MG63 (cell line): ENCODE results near the gene PDIK1L. TPM values are rescaled to one million over a fixed set of nuclear protein-coding genes. Genes with fewer than 3 reads are reported as not detected.
A peak's percentile ranks its signal among the peaks of the same experiment; 100 is the strongest.

Experiments used
- DNase-seq: peaks from one replicate; pipeline ENCODE4 v3.0.0-alpha.2; 2020
- H3K27me3 ChIP-seq: fragments of 250-450 bp; sonication (Bioruptor Pico); 2 replicates; pipeline ENCODE4 v1.5.1; 2020; ENCODE audit warnings: mild to moderate bottlenecking, moderate library complexity
- H3K36me3 ChIP-seq: fragments of 250-450 bp; sonication (Bioruptor Pico); 2 replicates; pipeline ENCODE4 v1.5.1; 2020; ENCODE audit warnings: mild to moderate bottlenecking, moderate library complexity
- H3K4me3 ChIP-seq: fragments of 250-450 bp; sonication (Bioruptor Pico); 2 replicates; pipeline ENCODE4 v1.5.1; 2020; ENCODE audit warnings: mild to moderate bottlenecking, moderate library complexity
- H3K9me3 ChIP-seq: fragments of 250-450 bp; sonication (Bioruptor Pico); 2 replicates; pipeline ENCODE4 v1.5.1; 2020; ENCODE audit warnings: mild to moderate bottlenecking, moderate library complexity
- total RNA-seq: library from RNA; depleted of rRNA; stranded (reverse); fragments of >200 nt; shearing (Covaris generic); gene quantifications from 2 replicates; pipeline ENCODE4 v1.2.3, GENCODE V29; 2014; ENCODE audit warnings: low replicate concordance

Gene PDIK1L
- total RNA-seq, 1 experiment from 2014 or later = 2.4 TPM

- no peak for DNase-seq
- no peak within 1 kb of the TSS for H3K4me3 ChIP-seq
- H3K9me3 ChIP-seq = no peaks in the 10 kb centered on the region
- H3K27me3 ChIP-seq = no peaks in the 10 kb centered on the region
- no peaks in the 10 kb centered on the region for H3K36me3 ChIP-seq
Observed at GRCh38 chr1:26158908-26159742, 47.5 kb downstream of the PDIK1L start, which contains the start of gene FAM110D. TSS of gene FAM110D (plus strand) at chr1:26159079. CDS start at chr1:26161292, 2,213 bp downstream.

- no peaks in the 10 kb centered on the region for H3K36me3 ChIP-seq
- H3K9me3 ChIP-seq = no peaks in the 10 kb centered on the region
- H3K4me3 ChIP-seq = no peak overlapping the region
- H3K27me3 ChIP-seq = no peaks in the 10 kb centered on the region
- DNase-seq = no peak
Observed at GRCh38 chr1:26159743-26160039, 48.1 kb downstream of the PDIK1L start.

GRCh38 chr1:26160527-26161414 lies 49.1 kb downstream of the PDIK1L start:
- H3K4me3 ChIP-seq = no peak overlapping the region
- no peaks in the 10 kb centered on the region for H3K27me3 ChIP-seq
- no peaks in the 10 kb centered on the region for H3K36me3 ChIP-seq
- no peaks in the 10 kb centered on the region for H3K9me3 ChIP-seq
- DNase-seq = no peak

GRCh38 chr1:26161415-26162219 lies 50.0 kb downstream of the PDIK1L start:
- H3K4me3 ChIP-seq = peak overlapping the region; percentile 37
- peak; percentile 47 for DNase-seq
- no peaks in the 10 kb centered on the region for H3K36me3 ChIP-seq
- H3K9me3 ChIP-seq = no peaks in the 10 kb centered on the region
- H3K27me3 ChIP-seq = no peaks in the 10 kb centered on the region

- H3K27me3 ChIP-seq = no peaks in the 10 kb centered on the region
- H3K4me3 ChIP-seq = peak overlapping the region; percentile 37
- no peak for DNase-seq
- H3K9me3 ChIP-seq = no peaks in the 10 kb centered on the region
- H3K36me3 ChIP-seq = no peaks in the 10 kb centered on the region
Observed at GRCh38 chr1:26162220-26162709, 50.6 kb downstream of the PDIK1L start.

GRCh38 chr1:26163684-26164035 lies 52.0 kb downstream of the PDIK1L start:
- DNase-seq = no peak
- Histone ChIP-seq H3K9me3 (no peaks in the 10 kb centered on the region), H3K36me3 (no peaks in the 10 kb centered on the region), H3K27me3 (no peaks in the 10 kb centered on the region), H3K4me3 (no peak overlapping the region)

- H3K36me3 ChIP-seq = no peaks in the 10 kb centered on the region
- no peak overlapping the region for H3K4me3 ChIP-seq
- H3K27me3 ChIP-seq = no peaks in the 10 kb centered on the region
- DNase-seq = peak; percentile 34
- H3K9me3 ChIP-seq = no peaks in the 10 kb centered on the region
Observed at GRCh38 chr1:26164036-26164860, 52.6 kb downstream of the PDIK1L start.

- Histone ChIP-seq H3K27me3 (no peaks in the 10 kb centered on the region), H3K9me3 (no peaks in the 10 kb centered on the region), H3K4me3 (no peak overlapping the region), H3K36me3 (no peaks in the 10 kb centered on the region)
- DNase-seq = no peak
Observed at GRCh38 chr1:26164861-26165842, 53.5 kb downstream of the PDIK1L start.

GRCh38 chr1:26166719-26167281 lies 55.2 kb downstream of the PDIK1L start:
- Histone ChIP-seq H3K9me3 (no peaks in the 10 kb centered on the region), H3K36me3 (peaks cover 8% of the 10 kb centered on the region), H3K27me3 (no peaks in the 10 kb centered on the region), H3K4me3 (no peak overlapping the region)
- DNase-seq = no peak

- DNase-seq = no peak
- Histone ChIP-seq H3K9me3 (no peaks in the 10 kb centered on the region), H3K36me3 (peaks cover 8% of the 10 kb centered on the region), H3K27me3 (no peaks in the 10 kb centered on the region), H3K4me3 (peak within 1 kb of the TSS; percentile 95)
Observed at GRCh38 chr1:26168410-26169197, 57.0 kb downstream of the PDIK1L start, which contains the start of gene C1orf232. TSS of gene C1orf232 (minus strand) at chr1:26168963. CDS start at chr1:26168499, 464 bp downstream.

GRCh38 chr1:26169198-26169554 lies 57.6 kb downstream of the PDIK1L start:
- DNase-seq = no peak
- Histone ChIP-seq H3K36me3 (peaks cover 8% of the 10 kb centered on the region), H3K4me3 (peak overlapping the region; percentile 95), H3K9me3 (no peaks in the 10 kb centered on the region), H3K27me3 (no peaks in the 10 kb centered on the region)

- DNase-seq = peak; percentile 93
- Histone ChIP-seq H3K36me3 (peaks cover 8% of the 10 kb centered on the region), H3K9me3 (no peaks in the 10 kb centered on the region), H3K4me3 (peak within 1 kb of the TSS; percentile 95), H3K27me3 (no peaks in the 10 kb centered on the region)
Observed at GRCh38 chr1:26169669-26170471, 58.2 kb downstream of the PDIK1L start, which contains the start of gene ZNF593. TSS of gene ZNF593 (plus strand) at chr1:26169908. CDS start at chr1:26169984, 76 bp downstream.

GRCh38 chr1:26170472-26170821 lies 58.8 kb downstream of the PDIK1L start:
- no peaks in the 10 kb centered on the region for H3K9me3 ChIP-seq
- H3K4me3 ChIP-seq = peak overlapping the region; percentile 95
- no peaks in the 10 kb centered on the region for H3K27me3 ChIP-seq
- peaks cover 8% of the 10 kb centered on the region for H3K36me3 ChIP-seq
- DNase-seq = no peak
